Peyer's patch (tissue), 4 donors: Measurements from ENCODE around the gene NPIPA5.
"Not testable (repeated sequence)": the region's sequence is repeated elsewhere in the genome, so short reads cannot be mapped to it uniquely, and the experiment has no call there.

Experiments used
- POLR2A ChIP-seq, 2 donors: fragments of 450-650 bp; IDR thresholded peaks; one replicate each; pipeline ENCODE4 v1.5.1; 2017; ENCODE audit warnings: antibody characterized with exemption in 2 of 2, mild to moderate bottlenecking in 2 of 2, moderate library complexity in 2 of 2
- TF ChIP-seq, protein P1 (sequence below), 6 experiments: fragments of 450-650 bp in 4 of 6; fragments of 200-600 bp in 2 of 6; sonication (generic) in 1 of 6; IDR thresholded peaks; one replicate each; pipeline ENCODE4 v1.5.1; 2017 to 2019; ENCODE audit warnings: antibody characterized with exemption in 6 of 6, mild to moderate bottlenecking in 3 of 6, moderate library complexity in 1 of 6

- TF ChIP-seq, protein P1, sequence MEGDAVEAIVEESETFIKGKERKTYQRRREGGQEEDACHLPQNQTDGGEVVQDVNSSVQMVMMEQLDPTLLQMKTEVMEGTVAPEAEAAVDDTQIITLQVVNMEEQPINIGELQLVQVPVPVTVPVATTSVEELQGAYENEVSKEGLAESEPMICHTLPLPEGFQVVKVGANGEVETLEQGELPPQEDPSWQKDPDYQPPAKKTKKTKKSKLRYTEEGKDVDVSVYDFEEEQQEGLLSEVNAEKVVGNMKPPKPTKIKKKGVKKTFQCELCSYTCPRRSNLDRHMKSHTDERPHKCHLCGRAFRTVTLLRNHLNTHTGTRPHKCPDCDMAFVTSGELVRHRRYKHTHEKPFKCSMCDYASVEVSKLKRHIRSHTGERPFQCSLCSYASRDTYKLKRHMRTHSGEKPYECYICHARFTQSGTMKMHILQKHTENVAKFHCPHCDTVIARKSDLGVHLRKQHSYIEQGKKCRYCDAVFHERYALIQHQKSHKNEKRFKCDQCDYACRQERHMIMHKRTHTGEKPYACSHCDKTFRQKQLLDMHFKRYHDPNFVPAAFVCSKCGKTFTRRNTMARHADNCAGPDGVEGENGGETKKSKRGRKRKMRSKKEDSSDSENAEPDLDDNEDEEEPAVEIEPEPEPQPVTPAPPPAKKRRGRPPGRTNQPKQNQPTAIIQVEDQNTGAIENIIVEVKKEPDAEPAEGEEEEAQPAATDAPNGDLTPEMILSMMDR (IDR thresholded peaks at IDR 0.05): not testable (repeated sequence)
- not testable (repeated sequence) for TF ChIP-seq POLR2A (IDR thresholded peaks at IDR 0.05)
These were observed 22.2 kb upstream of the NPIPA5 start for GRCh38 chr16:15400314-15400713.
